ENCODE measurements around the gene KLF6.
A peak's percentile ranks its signal among the peaks of the same experiment; 100 is the strongest.

KLF6 gene

GRCh38 chr10:3757638-3758490 is 27.1 kb downstream of the KLF6 start:
- no peak for DNase-seq

- no peak for DNase-seq
Observed at GRCh38 chr10:3757250-3757637, 27.8 kb downstream of the KLF6 start.

- DNase-seq, result no peak
Observed at GRCh38 chr10:3756360-3756740, 28.7 kb downstream of the KLF6 start.

- peak in 5 of 56 donors; percentile 11 to 55 (median 14) for DNase-seq
Observed at GRCh38 chr10:3755440-3756359, 29.3 kb downstream of the KLF6 start.

GRCh38 chr10:3754727-3755439 is 30.1 kb downstream of the KLF6 start:
- DNase-seq, result no peak

GRCh38 chr10:3750854-3751253 is 34.2 kb downstream of the KLF6 start:
- no peak for DNase-seq

GRCh38 chr10:3750006-3750816 is 34.8 kb downstream of the KLF6 start:
- DNase-seq, result peak in 6 of 56 donors; percentile 11 to 26 (median 14)

GRCh38 chr10:3749600-3749999 is 35.4 kb downstream of the KLF6 start:
- peak in 1 of 56 donors; percentile 23 for DNase-seq

GRCh38 chr10:3749011-3749410 is 36.0 kb downstream of the KLF6 start:
- no peak for DNase-seq

GRCh38 chr10:3748484-3748883 is 36.5 kb downstream of the KLF6 start:
- DNase-seq, result no peak

GRCh38 chr10:3747984-3748383 is 37.0 kb downstream of the KLF6 start:
- no peak for DNase-seq

- DNase-seq, result no peak
Observed at GRCh38 chr10:3747248-3747960, 37.6 kb downstream of the KLF6 start.

GRCh38 chr10:3746634-3747033 is 38.4 kb downstream of the KLF6 start:
- no peak for DNase-seq

- no peak for DNase-seq
Observed at GRCh38 chr10:3745521-3745920, 39.5 kb downstream of the KLF6 start.

GRCh38 chr10:3741688-3742461 is 43.1 kb downstream of the KLF6 start:
- no peak for DNase-seq

GRCh38 chr10:3740157-3740871 is 44.7 kb downstream of the KLF6 start:
- DNase-seq, result no peak

GRCh38 chr10:3738855-3739350 is 46.1 kb downstream of the KLF6 start:
- no peak for DNase-seq

GRCh38 chr10:3737864-3738263 is 47.1 kb downstream of the KLF6 start:
- DNase-seq, result no peak

Data from amygdala (tissue), 56 donors.